Skeletal muscle satellite cell (primary cell): ENCODE results near the gene RABEP2. TPM values are rescaled to one million over a fixed set of nuclear protein-coding genes. Genes with fewer than 3 reads are reported as not detected.

Source experiments
- H3K27me3 ChIP-seq: 2 replicates; pipeline ENCODE4 v1.7.0; 2013; ENCODE audit warnings: low read length; ENCODE audit not compliant: control insufficient read depth, insufficient read depth
- H3K36me3 ChIP-seq: 2 replicates; pipeline ENCODE4 v1.7.0; 2013; ENCODE audit warnings: mild to moderate bottlenecking, control low read depth, low read length; ENCODE audit not compliant: insufficient read depth
- H3K4me1 ChIP-seq: 2 replicates; pipeline ENCODE4 v1.7.0; 2013; ENCODE audit warnings: low read length; ENCODE audit not compliant: control insufficient read depth, insufficient read depth
- H3K4me2 ChIP-seq: 2 replicates; pipeline ENCODE4 v1.7.0; 2013; ENCODE audit warnings: mild to moderate bottlenecking, low read length
- H3K4me3 ChIP-seq: 2 replicates; pipeline ENCODE4 v1.7.0; 2013; ENCODE audit warnings: low read length
- H3K9ac ChIP-seq: 2 replicates; pipeline ENCODE4 v1.7.0; 2013; ENCODE audit warnings: mild to moderate bottlenecking, low read depth, low read length, moderate library complexity
- H3K9me3 ChIP-seq: replicated peaks from 2 replicates; pipeline ENCODE4 v1.7.0; 2013; ENCODE audit warnings: mild to moderate bottlenecking, control low read depth, low read length
- small RNA-seq: library from RNA; depleted of rRNA; stranded (forward); fragments of <200 nt; gene quantifications from one replicate; pipeline ENCODE3, GENCODE V24; 2012

Gene RABEP2

GRCh38 chr16:28863929-28864793, 60.9 kb downstream of the RABEP2 start:
- H3K4me2 ChIP-seq: peak overlapping the region; percentile 99

GRCh38 chr16:28859326-28859725, 65.7 kb downstream of the RABEP2 start:
- H3K4me1 ChIP-seq: peaks cover 18% of the 10 kb centered on the region
- H3K9me3 ChIP-seq: no peaks in the 10 kb centered on the region
- no peak overlapping the region for H3K4me2 ChIP-seq
- H3K36me3 ChIP-seq: no peaks in the 10 kb centered on the region
- no peaks in the 10 kb centered on the region for H3K27me3 ChIP-seq
- H3K9ac ChIP-seq: no peak overlapping the region
- H3K4me3 ChIP-seq: no peak overlapping the region

More at GRCh38 chr16:28863929-28864793, 60.9 kb downstream of the RABEP2 start:
- Histone ChIP-seq H3K27me3 (no peaks in the 10 kb centered on the region), H3K4me3 (peak overlapping the region; percentile 100), H3K9me3 (no peaks in the 10 kb centered on the region), H3K9ac (peak overlapping the region; percentile 100), H3K4me1 (peaks cover 15% of the 10 kb centered on the region), H3K36me3 (peaks cover 23% of the 10 kb centered on the region)

- Histone ChIP-seq H3K4me3 (no peak overlapping the region), H3K9ac (no peak overlapping the region), H3K36me3 (no peaks in the 10 kb centered on the region), H3K4me1 (peaks cover 18% of the 10 kb centered on the region), H3K4me2 (no peak overlapping the region), H3K27me3 (no peaks in the 10 kb centered on the region), H3K9me3 (no peaks in the 10 kb centered on the region)
Measured at GRCh38 chr16:28858421-28858820, 66.6 kb downstream of the RABEP2 start.

Small RNA genes within 50 kb of the gene (small RNA-seq; reads per million reads assigned to genes)
- gene RF00416: not detected
